Esophagus muscularis mucosa (tissue), 4 donors: ENCODE measurements around the gene MAP6D1. TPM values are rescaled to one million over a fixed set of nuclear protein-coding genes. Genes with fewer than 3 reads are reported as not detected.

Experiments
- DNase-seq: peaks from one replicate; pipeline ENCODE4 v3.0.0-alpha.2; 2017; ENCODE audit errors: extremely low spot score
- H3K27ac ChIP-seq, 4 donors: fragments of 200-600 bp; sonication (generic); replicated peaks in 1 of 4; 1 replicate in 3 of 4; 2 replicates in 1 of 4; pipeline ENCODE4 v1.5.1; 2016 to 2019; ENCODE audit warnings: mild to moderate bottlenecking in 1 of 4
- H3K27me3 ChIP-seq, 4 donors: fragments of 200-600 bp; sonication (generic); one replicate each; pipeline versions ENCODE4 v1.5.1 to v1.6.0; 2016 to 2019
- H3K36me3 ChIP-seq, 4 donors: fragments of 200-600 bp; sonication (generic); one replicate each; pipeline ENCODE4 v1.5.1; 2016 to 2019
- H3K4me1 ChIP-seq, 4 donors: fragments of 200-600 bp; sonication (generic); one replicate each; pipeline ENCODE4 v1.5.1; 2016 to 2019
- H3K4me3 ChIP-seq, 4 donors: fragments of 200-600 bp; sonication (generic); 1 replicate in 2 of 4; 2 replicates in 2 of 4; pipeline ENCODE4 v1.5.1; 2016 to 2019; ENCODE audit warnings: mild to moderate bottlenecking in 4 of 4, moderate library complexity in 1 of 4
- H3K9me3 ChIP-seq, 4 donors: fragments of 200-600 bp; sonication (generic); 1 replicate in 3 of 4; 2 replicates in 1 of 4; pipeline ENCODE4 v1.5.1; 2016 to 2019
- CTCF ChIP-seq, 3 experiments: fragments of 200-600 bp in 2 of 3; fragments of 450-650 bp in 1 of 3; sonication (generic) in 2 of 3; IDR thresholded peaks; one replicate each; pipeline ENCODE4 v1.5.1; 2017 to 2019; ENCODE audit warnings: antibody characterized with exemption in 3 of 3, mild to moderate bottlenecking in 2 of 3, moderate library complexity in 1 of 3
- EP300 ChIP-seq: sonication (generic); formaldehyde crosslinking; IDR thresholded peaks from one replicate; pipeline ENCODE4 v1.6.1; 2017; ENCODE audit warnings: antibody characterized with exemption
- POLR2A ChIP-seq: fragments of 450-650 bp; IDR thresholded peaks from one replicate; pipeline ENCODE4 v1.6.1; 2017; ENCODE audit warnings: antibody characterized with exemption, moderate library complexity, mild to moderate bottlenecking, low read depth
- POLR2AphosphoS5 ChIP-seq, 2 donors: sonication (generic); formaldehyde crosslinking; IDR thresholded peaks; one replicate each; pipeline ENCODE4 v1.6.1; 2017; ENCODE audit warnings: antibody characterized with exemption in 2 of 2
- WGBS: methylation state at CpG from one replicate; pipeline ENCODE4 v1.1.5; 2018; 5-methylcytosine and 5-hydroxymethylcytosine counted together
- intact Hi-C: fragments of 100-400 bp; cut with DNase I; formaldehyde crosslinking; loops from one replicate; pipeline ENCODE4 v1.15.1; 2023
- total RNA-seq, 4 donors: library from RNA; depleted of rRNA; stranded (reverse); fragments of >200 nt; gene quantifications; one replicate each; pipeline versions ENCODE4 v1.1.0 to v1.2.1, GENCODE V29; 2016

Gene MAP6D1
- total RNA-seq, 4 donors from 2014 or later: 0.42 to 2.9 (median 2.4) TPM

- Histone ChIP-seq H3K36me3 (peaks cover 39 to 90% (median 76%) of the 10 kb centered on the region in 4 donors), H3K4me1 (no peaks in the 10 kb centered on the region), H3K4me3 (no peak overlapping the region), H3K9me3 (no peaks in the 10 kb centered on the region), H3K27me3 (no peaks in the 10 kb centered on the region), H3K27ac (no peak overlapping the region)
- no peak for DNase-seq
- intact Hi-C loops: no loop called here
- WGBS: 96% methylated on average over 3 of the region's 3 CpGs
- no peak for TF ChIP-seq POLR2AphosphoS5 (IDR thresholded peaks at IDR 0.05)
- TF ChIP-seq CTCF (IDR thresholded peaks at IDR 0.05): no peak
- TF ChIP-seq POLR2A: no peak
- TF ChIP-seq EP300: no peak
These were observed 12.5 kb upstream of the MAP6D1 start for GRCh38 chr3:183837894-183838293.

- DNase-seq: no peak
- intact Hi-C loops: no loop called here
- Histone ChIP-seq H3K4me1 (no peaks in the 10 kb centered on the region), H3K9me3 (no peaks in the 10 kb centered on the region), H3K4me3 (no peak overlapping the region), H3K27me3 (no peaks in the 10 kb centered on the region), H3K36me3 (peaks cover 42 to 91% (median 77%) of the 10 kb centered on the region in 4 donors), H3K27ac (no peak overlapping the region)
- WGBS: 99% methylated on average over 9 of the region's 9 CpGs
- TF ChIP-seq CTCF (IDR thresholded peaks at IDR 0.05) (no peak), POLR2A (no peak), POLR2AphosphoS5 (IDR thresholded peaks at IDR 0.05) (no peak), EP300 (no peak)
These were observed 12.0 kb upstream of the MAP6D1 start for GRCh38 chr3:183837390-183837789.

GRCh38 chr3:183833516-183833915 is 8.1 kb upstream of the MAP6D1 start:
- intact Hi-C loops: no loop called here
- no peak for TF ChIP-seq POLR2AphosphoS5 (IDR thresholded peaks at IDR 0.05)
- no peak for TF ChIP-seq EP300
- no peak for TF ChIP-seq POLR2A
- no peak for TF ChIP-seq CTCF (IDR thresholded peaks at IDR 0.05)
- H3K36me3 ChIP-seq: peaks cover 37 to 91% (median 67%) of the 10 kb centered on the region in 4 donors
- H3K27ac ChIP-seq: no peak overlapping the region
- H3K9me3 ChIP-seq: no peaks in the 10 kb centered on the region
- H3K27me3 ChIP-seq: no peaks in the 10 kb centered on the region
- H3K4me3 ChIP-seq: no peak overlapping the region
- no peak for DNase-seq
- H3K4me1 ChIP-seq: no peaks in the 10 kb centered on the region
- 87% methylated on average over 6 of the region's 6 CpGs for WGBS

DNA sequence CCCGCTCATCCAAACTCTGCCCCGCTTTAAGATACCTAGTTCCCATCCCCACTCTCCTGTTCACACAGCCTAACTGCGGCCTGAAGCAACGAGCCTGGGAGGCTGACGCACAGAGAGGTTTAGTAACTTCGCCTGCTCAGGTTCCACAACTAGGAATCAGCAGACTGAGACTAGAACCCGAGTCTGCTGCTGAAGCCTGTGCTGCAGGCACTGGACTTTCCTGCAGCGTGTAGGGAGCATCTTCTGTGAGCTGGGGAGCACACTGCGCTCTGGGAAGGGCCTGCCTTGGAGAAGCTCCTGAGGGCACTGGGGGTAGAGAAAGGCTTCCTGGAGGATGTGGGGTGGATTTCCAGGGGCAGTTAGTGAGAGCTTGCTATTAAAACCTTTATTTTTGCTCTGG is 4.8 kb upstream of the MAP6D1 start:
- intact Hi-C loops: no loop called here
- H3K36me3 ChIP-seq: peaks cover 36 to 78% (median 54%) of the 10 kb centered on the region in 4 donors
- peaks cover 5 to 10% (median 9%) of the 10 kb centered on the region in 4 donors for H3K4me1 ChIP-seq
- 92% methylated on average over 9 of the region's 9 CpGs for WGBS
- H3K27ac ChIP-seq: no peak overlapping the region
- no peaks in the 10 kb centered on the region for H3K9me3 ChIP-seq
- DNase-seq: no peak
- H3K27me3 ChIP-seq: no peaks in the 10 kb centered on the region
- no peak overlapping the region for H3K4me3 ChIP-seq
- no peak for TF ChIP-seq CTCF (IDR thresholded peaks at IDR 0.05)
- TF ChIP-seq EP300: no peak
- no peak for TF ChIP-seq POLR2AphosphoS5 (IDR thresholded peaks at IDR 0.05)
- TF ChIP-seq POLR2A: no peak

DNA sequence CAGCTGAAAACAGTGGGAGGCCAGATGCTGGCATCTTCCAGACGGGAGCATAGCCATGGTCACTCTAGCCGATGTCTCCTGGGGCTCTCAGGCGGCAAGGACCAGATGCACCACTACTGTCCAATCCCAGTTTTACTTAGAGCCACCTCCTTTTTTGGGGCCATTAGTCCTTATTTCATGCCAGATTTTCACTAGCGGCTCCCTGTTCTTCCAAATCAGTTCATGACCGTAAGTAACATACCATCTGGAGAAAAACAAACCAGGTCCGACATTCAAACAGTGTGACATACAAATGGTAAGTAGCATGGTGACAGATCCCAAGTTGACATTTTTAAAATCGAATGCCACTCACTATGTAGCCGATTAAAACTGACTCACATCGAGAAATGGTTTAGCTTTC is 4.1 kb upstream of the MAP6D1 start:
- H3K27ac ChIP-seq: no peak overlapping the region
- TF ChIP-seq POLR2AphosphoS5 (IDR thresholded peaks at IDR 0.05) (no peak), CTCF (IDR thresholded peaks at IDR 0.05) (no peak), POLR2A (no peak), EP300 (no peak)
- H3K27me3 ChIP-seq: no peaks in the 10 kb centered on the region
- WGBS: 92% methylated on average over 9 of the region's 9 CpGs
- intact Hi-C loops: no loop called here
- no peaks in the 10 kb centered on the region for H3K9me3 ChIP-seq
- H3K4me3 ChIP-seq: no peak overlapping the region
- no peak for DNase-seq
- peaks cover 36 to 72% (median 52%) of the 10 kb centered on the region in 4 donors for H3K36me3 ChIP-seq
- peaks cover 12 to 17% (median 16%) of the 10 kb centered on the region in 4 donors for H3K4me1 ChIP-seq
